ENCODE measurements around the gene SNX1. TPM values are rescaled to one million over a fixed set of nuclear protein-coding genes. Genes with fewer than 3 reads are reported as not detected.

The SNX1 gene
- total and polyA plus RNA-seq, 2 of the 13 experiments (the other 11 are each of a cell fraction or from before 2014, with no cell fraction given), result 29.3 to 60.1 TPM

GRCh38 chr15:64146885-64147681, 51.3 kb downstream of the SNX1 start (continued):
- TF ChIP-seq ZNF644 (CRISPR knock-in tag; IDR thresholded peaks at IDR 0.05; ENCODE audit: low read depth) (peak; percentile 58; the same call in 1 of the 2 replicates), RBM39 (IDR thresholded peaks at IDR 0.05; ENCODE audit: low read depth, low read length, poor library complexity, severe bottlenecking) (peak; percentile 70), TOPORS (CRISPR knock-in tag; IDR thresholded peaks at IDR 0.05) (no peak), ARID5B (CRISPR knock-in tag; IDR thresholded peaks at IDR 0.05) (peak; percentile 58; the same call in 1 of the 2 replicates), MYC (CRISPR knock-in tag; IDR thresholded peaks at IDR 0.05; ENCODE audit: borderline replicate concordance) (peak; percentile 77; the same call in 1 of the 2 replicates), ZNF276 (CRISPR knock-in tag; IDR thresholded peaks at IDR 0.05; ENCODE audit: low read depth) (0 out of 2 replicates have a peak, but pooled peaks have one; percentile 36), ZBTB39 (CRISPR knock-in tag; IDR thresholded peaks at IDR 0.05) (no peak), ZNF501 (CRISPR knock-in tag; IDR thresholded peaks at IDR 0.05) (no peak), ZNF318 (CRISPR knock-in tag; IDR thresholded peaks at IDR 0.05) (no peak)

All from HepG2 (cell line).